Measurements from ENCODE around the gene PHACTR1. TPM values are rescaled to one million over a fixed set of nuclear protein-coding genes. Genes with fewer than 3 reads are reported as not detected.
A peak's percentile ranks its signal among the peaks of the same experiment; 100 is the strongest.

The PHACTR1 gene
- polyA plus RNA-seq, 10 donors = 3.3 to 9.6 (median 5.0) TPM

DNA sequence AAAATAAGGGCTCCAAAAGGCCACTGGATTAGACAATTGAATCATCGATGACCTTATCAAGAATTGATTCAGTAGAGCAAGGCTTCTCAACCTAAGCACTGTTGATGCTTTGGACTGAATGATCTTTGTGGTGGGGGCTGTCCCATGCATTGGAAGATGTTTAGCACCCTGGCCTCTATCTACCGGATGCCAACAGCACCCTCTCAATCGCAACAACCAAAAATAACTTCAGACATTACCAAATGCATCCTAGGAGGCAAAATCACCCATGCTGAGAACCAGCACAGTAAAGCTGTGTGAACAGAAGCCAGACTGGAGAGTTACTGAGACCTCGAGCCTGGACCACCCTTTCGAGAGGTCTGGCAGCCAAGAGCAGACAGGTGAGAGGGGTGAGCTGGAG, 544.3 kb downstream of the PHACTR1 start:
- no peak for DNase-seq

DNA sequence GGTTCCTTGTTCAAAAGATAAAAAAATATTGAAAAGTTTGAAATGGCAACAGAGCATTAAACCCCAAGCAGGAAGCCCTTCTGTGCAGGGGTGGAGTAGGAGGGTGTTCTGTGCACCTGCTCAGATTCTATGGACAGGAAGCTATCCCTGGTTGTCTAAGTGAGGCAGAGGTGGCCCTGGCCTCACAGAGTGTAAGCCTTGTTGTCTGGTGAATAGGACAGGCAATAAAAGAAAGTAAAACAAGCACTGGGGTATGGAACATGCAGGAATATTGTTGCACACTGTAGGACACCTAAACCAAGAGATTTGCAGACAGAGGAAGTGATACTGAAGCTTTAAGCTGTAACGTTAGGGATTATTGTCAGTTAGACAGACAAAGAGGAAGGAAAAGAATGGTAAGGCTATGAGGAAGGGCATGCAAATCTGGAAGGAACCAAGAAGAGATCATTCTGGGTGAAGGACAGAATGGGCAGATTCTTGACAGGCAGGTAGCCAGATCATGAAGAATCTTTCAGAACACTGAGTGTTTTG, 545.0 kb downstream of the PHACTR1 start:
- DNase-seq = no peak

DNA sequence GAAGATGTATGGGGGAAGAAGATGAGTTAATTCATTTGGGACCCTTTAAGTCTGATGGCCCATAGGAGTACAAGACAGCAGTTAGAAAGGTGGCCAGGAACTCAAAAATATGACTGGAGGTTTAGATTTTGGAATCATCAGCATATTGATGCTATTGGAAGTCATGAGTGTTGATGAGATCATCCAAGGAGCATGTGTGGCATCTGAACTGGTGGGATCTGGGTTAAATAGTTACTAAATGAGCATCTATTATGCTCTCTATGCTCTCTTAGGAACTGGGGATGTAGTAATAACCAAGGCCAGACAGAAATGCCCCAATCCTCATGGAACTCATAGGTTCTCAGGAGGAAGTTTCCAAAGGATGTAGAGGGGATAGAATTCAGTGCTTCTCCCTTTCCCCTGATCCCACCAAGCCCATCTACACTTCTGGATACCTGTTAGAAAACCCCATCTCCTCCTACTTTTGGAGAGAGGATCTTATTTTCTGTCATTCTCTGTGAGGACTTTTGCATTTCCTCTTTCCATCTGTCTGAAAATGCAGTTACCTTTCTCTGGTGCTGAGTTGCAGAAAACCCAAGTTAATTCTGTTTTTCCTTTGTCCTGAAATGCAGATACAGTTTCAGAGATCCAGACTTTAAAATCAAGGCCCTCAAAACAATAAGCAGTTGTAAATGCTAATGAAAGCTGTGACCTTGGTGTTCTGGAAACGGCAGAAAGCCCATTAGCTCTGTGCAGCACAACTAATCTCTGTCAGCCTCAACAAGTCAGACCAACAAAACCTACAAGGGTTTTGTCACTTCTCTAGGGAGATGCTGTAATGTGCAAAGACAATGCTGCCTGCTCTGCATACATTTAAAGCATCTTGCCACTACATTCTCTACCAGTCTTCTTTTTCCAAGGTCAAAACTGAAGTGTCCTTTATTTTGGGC, 546.0 kb downstream of the PHACTR1 start:
- no peak for DNase-seq

DNA sequence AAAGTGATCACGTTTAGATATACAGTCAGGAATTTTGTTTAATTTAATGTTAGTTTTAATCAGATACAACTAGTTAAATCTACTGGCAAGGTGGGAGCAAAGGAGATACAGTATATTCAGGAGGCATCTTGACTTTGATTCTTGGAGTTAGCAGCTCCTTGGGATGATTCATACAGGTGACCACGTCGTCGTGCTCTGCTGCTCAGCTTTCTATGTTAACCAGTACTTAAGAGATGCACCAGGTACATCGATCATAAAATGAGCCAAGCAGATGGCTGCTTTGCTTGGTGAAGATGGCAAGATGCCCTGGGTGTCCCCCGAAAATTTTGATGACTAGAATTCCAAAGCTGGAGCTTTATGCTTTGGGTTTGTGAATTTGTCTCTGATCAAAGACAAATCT, 547.1 kb downstream of the PHACTR1 start:
- no peak for DNase-seq

DNA sequence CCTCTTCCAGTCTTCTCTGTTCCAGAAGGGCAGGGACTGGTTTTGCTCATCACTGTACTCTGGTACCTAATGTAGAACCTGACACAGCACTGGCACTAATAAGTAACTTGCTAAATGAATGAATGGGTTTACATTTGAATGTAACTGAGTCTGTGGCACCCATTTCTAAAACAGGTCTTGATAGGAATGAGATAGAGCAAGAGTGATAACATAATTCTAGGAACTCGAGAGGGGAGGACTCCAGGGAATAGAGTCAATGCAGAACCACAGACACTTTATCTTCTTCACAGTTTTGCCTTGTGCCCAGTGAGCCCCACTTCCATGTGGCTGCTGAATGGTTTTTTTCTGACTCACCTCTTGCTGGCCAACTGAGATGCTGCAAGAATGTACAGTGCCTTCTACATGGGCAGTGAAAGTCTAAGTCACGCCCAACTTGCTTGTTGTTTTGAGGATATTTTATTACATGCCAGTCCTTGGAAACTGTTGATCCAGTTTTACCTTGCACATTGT, 550.6 kb downstream of the PHACTR1 start:
- no peak for DNase-seq

DNA sequence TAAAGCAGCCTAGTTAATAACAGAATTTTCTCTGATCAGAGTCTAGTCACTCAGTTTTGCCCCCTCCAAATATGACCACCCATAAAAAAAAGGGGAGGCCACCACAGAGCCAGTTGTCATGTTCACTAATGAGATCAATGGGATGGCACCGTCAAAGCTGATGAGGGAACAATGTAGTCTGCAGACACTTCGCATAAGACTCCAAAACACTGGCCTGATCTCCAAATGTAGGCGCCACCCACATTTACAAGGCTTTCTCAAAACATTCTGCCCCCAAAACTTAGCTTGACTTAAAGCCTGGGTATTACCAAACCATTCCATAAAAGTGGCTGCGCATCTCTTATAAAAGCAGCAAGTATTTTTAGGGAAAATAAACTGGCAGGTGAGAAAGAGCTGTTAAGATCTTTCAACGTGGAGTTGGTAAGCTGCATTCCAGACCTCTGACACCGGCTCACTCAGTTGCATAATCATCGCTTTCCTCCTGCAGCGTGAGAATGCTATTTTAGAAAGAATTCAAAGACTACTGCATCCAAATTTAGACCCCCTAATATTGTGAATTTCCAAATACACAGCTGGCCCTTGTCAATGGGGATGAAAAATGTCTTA, 552.4 kb downstream of the PHACTR1 start:
- DNase-seq = peak in 1 of 3 donors; percentile 25

DNA sequence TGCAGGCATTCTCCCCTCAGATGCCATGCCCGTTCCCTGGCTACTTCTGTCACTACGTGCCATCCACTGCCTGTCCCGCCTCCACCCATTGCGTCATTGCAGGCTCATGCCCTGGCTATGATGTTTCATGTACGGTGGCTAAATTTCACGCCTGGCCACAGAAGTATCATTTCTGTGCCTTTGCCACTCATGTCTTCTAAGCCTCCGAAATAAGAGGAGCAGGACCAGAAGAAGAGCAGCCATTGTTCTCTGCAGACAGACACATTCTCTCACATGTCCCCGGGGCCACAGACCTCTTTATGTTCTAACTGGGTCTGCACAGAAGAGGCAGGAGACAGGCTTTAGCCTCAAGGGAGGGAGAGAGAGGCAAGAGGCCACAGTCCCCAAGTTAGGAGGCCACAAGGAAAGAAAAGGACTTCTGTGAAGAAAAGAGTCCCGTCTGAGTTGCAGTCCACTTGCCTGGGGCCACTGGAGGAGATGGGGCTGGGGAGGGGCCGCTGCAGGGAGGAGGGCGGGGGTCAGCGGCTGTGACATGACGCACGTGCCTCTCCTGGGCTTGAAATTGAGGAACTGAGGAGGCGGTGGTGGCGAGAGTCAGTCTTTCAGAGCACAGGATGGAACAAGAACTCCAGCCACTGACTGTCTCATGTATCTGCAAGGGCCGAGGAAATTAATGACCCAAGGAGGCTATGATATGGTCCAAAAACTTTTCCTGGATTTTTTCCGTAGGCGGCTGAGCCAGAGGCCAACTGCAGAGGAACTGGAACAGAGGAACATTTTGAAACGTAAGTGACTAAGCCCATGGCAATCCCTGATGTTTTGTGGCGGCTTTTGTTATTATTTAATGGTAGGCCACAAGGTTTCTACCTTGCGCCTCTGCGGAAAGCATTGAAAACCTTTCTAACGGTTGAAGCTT, 555.8 kb downstream of the PHACTR1 start:
- DNase-seq = no peak

DNA sequence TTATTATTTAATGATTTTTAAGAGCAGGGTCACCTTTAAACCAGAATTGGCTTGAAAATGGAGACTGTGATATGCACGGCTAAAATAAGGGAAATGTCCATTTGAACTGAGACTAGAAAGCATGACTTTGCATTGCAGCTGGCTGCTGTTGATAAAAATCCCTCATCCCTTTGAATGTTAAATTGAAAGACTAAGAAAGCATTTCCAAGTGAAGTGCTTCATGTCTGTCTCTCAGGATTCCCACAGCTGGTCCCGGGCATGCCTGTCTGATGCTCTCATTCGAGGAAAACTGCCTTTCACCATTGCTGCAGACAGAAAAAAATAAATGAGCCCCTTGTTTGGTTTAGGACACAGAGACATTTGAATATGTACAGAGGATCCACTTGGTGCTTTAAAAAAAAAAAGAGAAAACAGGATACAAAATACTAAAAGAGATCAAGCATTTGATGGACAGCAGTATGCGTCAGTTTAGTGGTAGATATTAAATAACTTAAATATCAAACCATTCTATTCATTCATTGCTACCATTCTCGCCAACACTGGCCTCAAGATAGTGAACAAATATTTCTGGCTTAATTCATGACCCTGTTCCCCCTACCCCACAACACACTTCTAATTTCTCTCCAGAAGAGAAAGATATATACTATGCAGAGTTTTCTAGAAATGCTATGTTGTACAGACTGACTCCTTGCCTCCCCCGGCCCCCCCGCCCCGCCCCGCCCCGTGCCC, 556.8 kb downstream of the PHACTR1 start:
- DNase-seq = no peak

DNA sequence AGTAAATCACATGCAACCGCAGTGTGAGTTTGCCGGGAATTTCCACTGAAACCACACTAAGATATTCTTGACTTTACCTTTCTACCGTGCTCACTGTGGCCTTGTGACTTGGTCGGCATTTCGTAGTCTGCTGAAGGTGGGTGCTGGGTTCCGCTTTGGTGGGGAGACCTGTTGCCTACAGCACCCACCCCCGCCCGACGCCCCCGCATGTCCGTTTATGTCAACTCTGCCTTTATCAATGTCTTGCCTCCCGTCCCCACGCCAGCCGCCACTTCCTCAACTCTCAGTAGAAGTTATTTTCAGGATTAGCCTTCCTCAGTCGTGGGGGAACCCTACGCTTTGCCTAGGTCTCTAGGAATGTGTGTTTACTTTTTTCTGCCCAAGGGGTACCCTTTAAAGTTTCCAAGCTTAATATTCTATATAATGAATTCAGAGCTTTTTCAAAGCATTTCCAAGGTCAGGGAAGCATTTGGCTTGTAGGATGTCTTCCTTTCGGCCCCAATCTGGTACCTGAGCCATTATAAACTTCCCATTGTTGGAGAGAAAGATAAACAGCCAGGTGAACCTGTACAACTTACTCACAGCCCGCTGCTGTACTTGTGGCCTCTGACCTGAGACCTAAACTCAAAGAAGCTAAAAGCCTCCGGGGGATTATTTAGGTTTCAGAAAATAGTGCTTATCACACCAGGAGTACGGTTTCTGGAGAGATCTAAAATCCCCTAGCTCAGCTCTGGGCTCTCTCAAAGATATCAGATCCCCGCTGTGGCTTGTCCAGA, 557.6 kb downstream of the PHACTR1 start:
- DNase-seq = no peak

DNA sequence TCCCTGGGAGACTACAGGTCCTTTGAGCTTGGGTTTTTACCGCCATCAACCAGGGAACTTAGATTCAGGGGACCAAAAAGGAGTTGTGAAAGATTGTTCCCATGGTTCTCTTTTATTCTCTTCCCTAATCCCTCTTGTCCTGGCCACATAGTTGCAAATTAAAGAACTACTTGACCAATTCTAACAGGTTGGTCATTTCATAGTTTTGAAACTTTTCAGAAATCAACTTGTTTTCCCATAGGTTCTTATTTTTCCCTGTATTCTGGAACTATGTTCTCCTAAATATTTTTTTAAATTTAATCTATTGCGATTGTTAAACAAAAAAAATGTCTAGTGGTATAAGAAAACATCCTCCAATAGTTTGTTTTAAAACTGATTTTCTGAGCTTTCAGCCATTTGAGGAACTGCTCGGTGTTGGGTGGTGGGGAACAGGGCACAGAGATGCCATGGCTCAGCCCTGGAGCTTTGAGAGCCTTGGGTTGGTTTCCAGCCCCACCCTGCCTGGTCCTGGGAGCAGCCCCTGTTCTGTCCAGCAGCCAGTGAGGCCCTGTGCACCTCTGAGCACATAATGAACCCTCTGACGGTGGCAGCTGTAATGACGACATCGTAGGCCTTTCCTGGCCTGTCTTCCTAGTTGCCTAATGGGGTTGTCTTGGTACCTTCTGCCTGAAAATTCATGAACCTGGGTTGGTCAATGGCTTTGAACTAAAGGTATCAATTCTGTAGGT, 558.3 kb downstream of the PHACTR1 start:
- no peak for DNase-seq

DNA sequence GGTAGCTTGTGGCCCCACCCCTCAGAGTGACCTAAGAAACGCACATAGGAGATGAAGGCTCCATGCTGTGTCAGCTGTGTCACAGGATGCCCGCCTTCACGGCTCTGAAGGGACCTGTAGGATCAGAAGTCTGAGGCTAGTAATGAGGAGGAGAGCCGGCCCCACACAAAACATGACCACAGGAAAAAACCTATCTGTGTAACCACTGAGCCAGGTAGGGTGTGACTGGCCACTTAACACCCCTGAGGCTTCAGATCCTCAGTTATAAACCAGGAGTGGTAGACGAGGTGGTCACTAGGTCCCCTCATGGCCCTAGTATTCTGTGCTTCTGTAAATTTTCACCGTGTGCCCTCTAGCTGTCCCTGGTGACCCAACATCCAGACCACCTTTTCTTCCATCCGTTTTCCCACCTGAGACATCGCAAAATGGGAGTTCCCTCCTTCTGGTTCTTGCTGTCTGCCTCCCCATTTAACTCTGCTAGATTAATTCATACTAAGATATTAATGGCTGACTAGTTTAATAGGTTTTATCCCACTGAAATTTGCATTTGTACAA, 558.9 kb downstream of the PHACTR1 start:
- no peak for DNase-seq

DNA sequence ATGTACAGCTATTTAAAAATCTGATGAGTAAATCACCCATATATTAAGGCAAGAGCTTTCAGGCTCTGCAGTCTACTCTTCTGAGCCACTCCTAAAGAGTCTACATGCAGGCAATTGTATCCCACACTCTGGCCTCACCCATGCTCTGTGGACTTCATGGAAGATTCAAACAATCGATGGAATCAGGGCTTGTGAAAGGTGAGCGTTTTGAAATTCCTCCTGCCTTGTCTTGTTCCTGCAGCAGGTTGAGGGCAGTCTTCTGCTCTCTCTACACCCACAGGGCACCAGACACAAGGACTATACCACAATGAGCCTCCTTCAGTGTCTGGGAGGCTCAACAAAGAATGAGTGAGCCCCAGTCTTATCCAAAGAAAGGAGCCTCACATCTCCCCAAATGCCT, 560.7 kb downstream of the PHACTR1 start:
- no peak for DNase-seq

DNA sequence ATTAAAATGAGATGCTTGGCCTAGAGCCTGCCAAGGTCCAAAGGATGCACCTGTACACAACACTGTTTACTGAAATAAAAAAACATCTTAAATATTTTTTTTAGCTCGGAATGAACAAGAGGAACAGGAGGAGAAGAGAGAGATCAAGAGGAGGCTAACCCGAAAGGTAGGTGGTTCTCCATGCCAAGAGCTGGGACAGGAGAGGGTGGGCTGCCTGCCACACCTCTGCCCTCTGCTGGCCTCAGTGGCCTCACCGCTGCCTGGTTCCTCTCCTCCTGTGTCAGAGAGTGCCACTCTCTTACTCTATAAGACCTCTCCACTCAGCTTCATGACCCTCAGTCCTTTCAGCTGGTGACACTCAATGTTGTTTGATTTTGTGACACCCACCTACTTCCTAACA, 561.6 kb downstream of the PHACTR1 start:
- DNase-seq = no peak

DNA sequence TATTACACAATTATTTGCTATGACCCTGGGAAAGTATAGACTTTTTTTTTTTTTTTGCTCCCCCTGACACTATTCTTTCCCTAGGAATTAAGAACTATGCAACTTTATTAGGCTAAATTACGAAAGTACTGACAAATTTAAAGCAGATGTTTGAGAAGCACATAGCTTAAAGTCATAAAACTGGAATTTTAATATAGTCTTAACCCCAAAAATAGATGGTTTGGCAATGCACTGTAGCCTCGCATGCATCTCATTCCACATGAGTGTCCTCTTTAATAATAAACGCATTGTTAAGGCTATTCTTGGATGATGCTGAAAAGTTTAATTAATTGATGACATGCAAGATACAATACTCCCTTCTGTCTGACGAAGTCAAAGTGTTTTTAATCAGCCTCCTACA, 562.4 kb downstream of the PHACTR1 start:
- peak in 2 of 3 donors; percentile 64 to 79 for DNase-seq

DNA sequence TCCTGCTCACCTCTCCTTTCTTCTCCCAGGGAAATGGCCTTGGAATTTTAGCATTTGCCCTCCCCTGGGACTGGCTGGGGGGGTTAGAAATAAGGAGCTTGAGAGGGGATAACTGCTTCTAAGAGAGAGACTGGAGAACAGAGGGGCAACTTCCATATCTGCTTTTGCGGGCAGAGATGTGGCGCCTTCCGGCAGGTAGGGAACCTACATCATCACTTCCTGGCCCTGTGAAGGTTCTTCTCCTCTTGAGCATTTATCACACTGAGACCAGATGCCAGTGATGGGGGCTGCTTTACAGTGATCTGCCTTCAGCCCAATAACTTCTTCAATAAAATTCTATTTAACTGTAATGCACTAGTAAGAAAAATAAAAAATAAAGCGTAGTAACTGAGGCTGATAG, 563.7 kb downstream of the PHACTR1 start:
- DNase-seq = no peak

DNA sequence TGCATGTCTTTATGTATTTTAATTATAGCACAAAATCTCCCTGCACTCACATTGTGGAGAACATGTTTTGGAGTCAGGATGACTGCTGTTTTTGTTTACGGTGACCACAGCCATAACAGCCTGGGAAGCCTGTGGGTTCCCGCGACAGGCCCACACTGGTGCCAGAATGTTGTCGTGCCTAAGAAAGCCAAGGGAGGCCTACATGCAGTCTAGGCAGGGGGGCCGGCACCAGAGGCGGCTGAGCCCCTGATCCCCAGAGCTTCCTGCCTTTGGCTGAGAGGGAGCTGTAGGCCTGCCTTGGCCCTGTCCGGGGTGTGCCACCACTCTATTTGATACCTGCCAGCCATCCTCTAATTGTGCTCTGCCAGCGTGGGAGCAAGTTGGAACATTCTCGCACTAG, 565.1 kb downstream of the PHACTR1 start:
- no peak for DNase-seq

DNA sequence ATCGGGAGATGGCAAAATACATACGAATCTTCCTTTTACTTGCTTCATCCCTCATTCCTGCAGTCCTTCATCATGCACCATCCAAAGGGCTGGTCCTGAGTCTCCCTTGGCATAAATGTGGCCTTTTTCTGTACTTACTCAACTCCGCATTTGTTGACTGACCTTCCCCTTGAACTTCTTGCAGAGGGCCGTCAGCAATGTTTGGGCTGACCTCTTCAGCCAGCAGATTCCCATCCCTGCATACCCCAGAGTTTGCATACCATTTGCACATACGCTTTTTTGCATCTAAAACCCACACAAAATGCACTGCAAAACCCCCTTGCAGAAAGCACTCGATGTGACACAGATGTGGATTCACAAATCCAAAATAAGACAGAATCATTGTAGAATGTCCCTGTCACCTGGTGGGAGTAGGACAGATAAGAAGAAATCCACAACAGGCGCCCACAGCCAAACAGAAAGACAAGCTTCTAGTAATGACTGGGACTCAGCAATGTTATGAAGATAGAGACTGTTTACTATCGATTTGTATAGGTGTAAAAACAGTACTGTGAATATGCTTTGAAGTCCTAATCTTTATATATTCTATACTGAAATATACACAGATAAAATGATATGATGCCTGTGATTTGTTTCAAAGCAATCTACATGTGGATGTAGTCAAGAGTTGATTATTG, 566.0 kb downstream of the PHACTR1 start:
- DNase-seq = no peak

DNA sequence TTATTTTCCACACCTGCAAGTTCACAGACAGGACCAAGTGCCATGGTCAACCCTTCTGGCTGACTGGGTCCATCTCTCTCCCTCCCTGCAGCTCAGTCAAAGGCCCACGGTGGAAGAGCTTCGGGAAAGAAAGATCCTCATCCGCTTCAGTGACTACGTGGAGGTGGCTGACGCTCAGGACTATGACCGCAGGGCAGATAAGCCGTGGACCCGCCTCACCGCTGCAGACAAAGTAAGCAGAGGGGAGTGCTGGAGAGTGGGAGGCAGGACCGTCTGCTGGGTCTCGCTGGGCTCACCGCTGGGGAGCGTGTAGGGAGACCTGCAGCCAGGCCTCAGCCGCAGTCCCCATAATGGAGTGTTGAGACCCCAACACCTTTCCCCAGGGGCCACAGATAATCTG, 566.8 kb downstream of the PHACTR1 start:
- no peak for DNase-seq

DNA sequence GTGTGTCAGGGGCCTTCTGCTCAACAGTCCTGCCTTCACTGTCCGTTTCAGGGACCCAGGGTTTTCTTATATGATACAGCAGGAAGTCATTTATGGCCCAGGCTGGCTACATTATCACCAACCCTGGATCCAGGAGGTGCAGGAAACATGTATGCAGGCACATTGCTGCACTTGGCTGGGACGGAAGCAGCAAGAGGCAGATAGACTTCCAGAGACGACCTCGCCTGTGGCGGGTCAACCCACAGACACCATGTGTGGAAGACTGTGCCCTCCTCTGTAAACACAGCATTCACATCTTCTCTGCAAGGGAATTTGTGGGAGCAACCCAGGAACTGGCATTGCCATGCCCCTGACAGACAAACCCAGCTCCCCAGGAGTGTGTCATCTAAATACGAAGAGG, 568.1 kb downstream of the PHACTR1 start:
- no peak for DNase-seq

All from muscle of back (tissue), 11 donors.